Right kidney (tissue), 1 donor: ENCODE data around the gene CXCL12.
A peak's percentile ranks its signal among the peaks of the same experiment; 100 is the strongest.

Experiments
- DNase-seq: peaks from one replicate; pipeline ENCODE4 v3.0.0-alpha.2; 2016

The CXCL12 gene

DNA sequence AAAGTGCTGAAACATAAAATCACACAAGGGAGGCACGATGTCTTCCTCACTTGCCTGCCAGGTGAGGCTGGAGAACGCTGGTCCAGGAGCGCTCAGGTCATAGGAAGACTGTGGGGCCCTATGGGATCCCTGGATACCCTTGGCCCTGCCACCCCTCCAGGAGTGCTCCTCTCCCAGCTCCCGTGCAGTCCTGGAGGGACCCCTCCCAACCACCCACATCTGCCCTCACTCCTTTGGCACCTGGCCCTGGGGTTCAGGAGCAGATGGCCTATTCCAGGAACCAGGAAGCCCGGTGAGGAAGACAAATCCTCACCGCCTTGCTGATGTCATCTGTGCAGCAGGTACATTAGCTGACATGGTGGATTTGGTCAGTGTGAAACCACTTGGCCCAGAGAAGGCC lies 3.7 kb upstream of the CXCL12 start:
- no peak for DNase-seq

DNA sequence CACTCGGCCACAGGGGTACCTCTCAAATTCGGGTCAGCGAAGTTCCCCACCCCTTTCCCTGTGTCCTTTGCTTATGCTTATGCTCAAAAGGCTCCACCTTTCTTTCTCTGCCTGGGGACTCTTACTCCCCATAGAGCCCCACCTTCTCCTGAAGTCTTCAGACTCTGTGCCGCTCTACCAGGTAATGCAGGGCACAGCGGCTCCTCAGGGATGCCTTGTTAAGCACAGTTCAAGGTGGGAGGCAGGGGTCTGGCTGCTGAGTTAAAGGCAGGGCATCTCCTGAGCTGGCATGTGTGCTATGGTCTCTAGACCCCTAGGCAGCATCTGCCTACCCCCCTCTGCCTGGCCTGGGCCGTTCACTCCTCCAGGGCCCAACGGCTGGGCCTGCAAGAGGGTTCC lies 3.0 kb upstream of the CXCL12 start:
- DNase-seq, result no peak

DNA sequence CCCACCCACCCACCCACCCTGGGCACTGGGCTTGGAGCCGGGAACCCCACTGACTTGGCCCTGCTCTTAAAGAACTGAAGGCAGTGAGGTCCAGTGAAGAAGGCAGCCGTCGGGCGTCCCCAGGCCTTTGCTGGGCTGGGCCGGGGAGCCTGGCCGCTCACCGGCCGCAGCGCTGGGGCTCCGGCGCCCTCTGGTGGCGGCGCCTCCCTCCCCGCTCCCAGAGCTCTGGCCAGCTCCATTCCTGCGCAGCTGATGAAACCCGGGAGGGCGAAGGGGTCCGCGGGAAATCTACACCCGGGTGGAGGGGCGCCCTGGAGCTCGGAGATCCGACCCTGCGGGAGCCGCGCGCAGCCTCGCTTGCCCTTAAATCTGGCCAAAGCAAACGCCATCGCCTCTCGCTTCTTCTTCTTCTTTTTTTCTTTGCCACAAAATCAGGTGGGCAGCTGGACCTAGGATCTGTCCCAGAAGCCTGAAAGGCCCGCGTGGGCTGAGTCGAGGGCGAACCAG lies 1.7 kb upstream of the CXCL12 start:
- peak; percentile 87 for DNase-seq

DNA sequence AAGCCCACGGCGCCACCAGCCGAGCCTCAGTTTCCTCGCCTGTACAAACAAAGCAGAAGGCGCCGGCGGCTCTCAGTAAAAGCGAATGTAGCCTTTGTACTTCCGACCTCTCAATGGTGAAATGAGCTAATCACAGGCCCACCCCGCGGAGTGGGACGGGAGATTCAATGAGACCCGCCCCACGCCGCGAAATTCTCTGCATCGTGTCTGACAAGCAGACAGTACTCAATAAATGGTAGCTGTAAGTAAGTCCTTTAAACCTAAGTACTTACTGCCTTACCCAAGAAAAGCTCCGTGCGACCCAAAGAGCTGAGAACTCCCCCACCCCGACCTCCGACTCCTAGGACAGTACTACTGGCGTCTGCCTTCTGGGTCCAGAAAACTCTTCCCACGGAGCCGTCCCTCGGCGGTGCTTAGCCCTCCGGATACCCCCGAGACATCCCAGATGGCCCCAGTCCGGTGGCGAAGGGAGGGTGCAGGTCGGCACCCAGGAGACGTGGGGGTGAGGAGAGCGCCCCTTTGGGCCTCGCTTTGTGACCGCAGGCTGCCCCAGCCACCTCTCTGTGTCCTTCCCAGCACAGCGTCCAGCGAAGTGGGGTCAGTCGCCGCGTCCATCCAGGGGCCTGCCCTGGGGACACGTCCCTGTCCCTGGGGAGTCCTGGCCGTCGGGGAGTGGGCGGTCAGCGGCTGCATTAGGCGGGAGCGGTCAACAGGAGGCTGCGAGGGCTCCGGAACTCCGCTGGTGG lies 972 bp upstream of the CXCL12 start:
- peak; percentile 61 for DNase-seq

DNA sequence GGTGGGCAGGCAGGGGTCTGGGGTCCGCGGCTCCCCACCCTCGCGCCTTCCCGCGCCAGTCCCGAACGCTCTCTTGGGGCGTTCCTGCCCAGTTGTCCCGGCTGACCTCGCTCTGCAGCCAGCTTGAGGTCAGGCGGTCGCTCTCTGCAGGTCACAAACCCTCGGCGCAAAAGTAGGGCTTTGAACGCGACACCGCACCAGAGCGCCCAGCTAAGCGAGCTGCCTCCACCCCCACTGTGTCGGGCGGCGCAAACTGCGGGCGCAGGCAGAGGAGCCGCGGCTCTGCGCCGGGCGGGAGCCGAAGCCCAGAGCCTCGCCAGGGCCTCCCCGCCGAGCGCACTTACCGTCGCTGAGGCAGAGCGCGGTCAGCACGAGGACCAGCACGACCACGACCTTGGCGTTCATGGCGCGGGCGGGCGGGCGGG lies 284 bp downstream of the CXCL12 start:
- peak; percentile 81 for DNase-seq

DNA sequence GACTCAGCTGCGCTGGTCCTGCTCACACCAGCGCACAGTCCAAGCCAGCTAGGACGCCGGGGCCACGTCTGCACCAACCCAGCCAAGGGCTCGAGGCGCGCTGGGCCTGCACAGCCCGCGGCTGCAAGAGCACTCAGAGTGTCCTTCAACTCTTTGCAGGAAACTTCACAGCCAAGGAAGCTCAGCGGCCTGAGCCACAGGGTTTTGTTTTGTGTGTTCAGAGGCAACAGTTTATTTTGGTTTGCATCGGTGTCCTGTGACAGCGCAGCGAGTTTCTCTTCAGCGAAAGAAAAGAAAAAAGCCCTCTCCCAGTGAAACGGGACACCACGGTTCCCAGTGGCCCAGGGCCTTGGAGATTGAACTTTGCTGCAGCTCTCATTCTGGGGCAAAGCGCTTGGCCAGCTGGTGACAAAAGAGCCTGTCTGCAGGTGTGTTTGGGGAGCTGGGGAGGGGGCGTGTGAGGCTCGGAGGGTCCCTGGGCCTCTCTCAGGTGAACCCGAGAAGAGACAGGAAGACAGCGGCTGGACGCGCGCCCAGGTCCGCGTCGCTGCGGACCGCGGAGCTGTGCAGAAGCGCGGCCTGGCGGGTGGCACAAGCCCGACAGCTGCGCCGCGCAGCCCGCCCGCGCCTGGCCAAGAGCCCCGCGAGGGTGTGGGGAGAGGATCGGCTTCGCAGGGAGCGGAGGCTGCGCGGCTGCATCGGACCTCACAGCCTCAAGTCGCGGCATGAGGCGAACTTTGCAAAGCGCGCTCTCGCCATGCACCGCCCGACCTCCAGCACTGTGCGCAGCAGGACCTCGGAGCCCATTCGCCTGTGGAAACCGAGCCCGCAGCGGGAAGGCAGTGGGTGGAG lies 922 bp downstream of the CXCL12 start:
- DNase-seq, result peak; percentile 83

DNA sequence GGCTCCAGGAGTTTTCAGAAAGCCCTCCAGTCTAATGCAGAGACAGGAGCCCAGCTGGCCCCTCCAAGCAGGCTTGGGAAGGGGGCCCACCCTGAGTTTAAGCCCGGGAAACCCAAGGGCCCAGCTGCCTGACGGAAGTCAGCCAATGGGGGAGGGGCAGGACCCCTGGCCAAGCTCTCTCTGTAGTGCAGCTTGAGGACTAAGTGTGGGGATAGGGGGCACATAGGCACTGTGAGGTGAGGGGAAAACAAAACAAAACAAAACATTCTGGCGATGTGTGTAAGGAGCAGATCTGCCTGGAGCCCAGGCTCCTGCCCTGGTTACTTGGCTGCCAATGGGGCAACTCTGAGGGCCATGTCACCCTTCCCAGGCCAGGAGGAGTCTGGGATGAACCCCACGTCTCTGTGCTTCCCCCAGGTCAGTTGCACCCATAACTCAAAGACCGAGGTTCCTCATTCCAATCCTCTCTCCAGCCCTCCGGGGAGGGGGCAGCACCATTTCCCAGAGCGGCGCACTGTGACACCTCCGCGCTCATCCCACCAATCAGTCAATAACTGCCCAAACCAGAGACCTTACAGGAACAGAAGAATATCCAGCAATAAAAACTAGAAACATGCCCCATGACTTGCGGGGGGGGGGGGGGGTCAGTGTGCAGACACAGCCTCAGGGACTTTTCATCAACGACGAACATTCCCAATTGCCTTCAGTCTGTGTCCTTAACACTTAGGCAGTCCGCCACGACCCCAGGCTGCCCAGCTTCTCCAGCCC lies 1.7 kb downstream of the CXCL12 start:
- DNase-seq, result peak; percentile 31

DNA sequence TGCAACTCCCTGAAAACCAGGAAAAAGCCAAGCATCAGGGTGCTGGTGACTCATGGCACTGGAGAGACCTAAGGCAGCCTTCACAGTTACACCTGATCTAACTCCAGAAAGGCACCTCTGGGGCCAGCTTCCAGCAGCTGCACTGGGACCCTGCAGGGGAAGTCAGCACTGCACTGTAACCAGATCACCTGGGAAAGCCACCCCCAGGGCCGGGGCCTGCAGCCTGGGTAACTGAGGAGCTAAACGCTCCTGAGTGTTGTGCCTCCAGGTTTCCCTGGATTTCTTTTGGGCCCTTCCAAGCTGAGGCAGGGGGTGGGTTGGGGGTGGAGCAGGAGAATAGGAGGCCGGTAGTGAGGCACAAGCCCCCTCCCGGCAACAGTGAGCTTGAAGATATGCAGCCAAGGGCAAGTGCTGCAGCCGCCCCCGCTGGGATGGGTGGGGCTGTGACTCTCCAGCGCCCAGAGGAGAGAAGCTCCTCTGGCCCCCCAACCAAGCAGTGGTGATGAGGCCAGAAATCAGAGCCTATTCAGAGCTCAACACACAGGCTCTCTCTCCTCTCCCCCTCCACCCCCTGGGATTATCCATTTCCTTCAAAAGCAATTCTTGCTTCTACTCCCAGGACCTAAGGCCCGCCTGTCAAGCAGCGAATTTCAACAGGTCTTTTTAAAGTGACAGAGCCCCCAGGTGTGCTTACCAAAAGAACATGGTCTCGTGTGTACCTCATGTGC lies 2.6 kb downstream of the CXCL12 start:
- peak; percentile 31 for DNase-seq

DNA sequence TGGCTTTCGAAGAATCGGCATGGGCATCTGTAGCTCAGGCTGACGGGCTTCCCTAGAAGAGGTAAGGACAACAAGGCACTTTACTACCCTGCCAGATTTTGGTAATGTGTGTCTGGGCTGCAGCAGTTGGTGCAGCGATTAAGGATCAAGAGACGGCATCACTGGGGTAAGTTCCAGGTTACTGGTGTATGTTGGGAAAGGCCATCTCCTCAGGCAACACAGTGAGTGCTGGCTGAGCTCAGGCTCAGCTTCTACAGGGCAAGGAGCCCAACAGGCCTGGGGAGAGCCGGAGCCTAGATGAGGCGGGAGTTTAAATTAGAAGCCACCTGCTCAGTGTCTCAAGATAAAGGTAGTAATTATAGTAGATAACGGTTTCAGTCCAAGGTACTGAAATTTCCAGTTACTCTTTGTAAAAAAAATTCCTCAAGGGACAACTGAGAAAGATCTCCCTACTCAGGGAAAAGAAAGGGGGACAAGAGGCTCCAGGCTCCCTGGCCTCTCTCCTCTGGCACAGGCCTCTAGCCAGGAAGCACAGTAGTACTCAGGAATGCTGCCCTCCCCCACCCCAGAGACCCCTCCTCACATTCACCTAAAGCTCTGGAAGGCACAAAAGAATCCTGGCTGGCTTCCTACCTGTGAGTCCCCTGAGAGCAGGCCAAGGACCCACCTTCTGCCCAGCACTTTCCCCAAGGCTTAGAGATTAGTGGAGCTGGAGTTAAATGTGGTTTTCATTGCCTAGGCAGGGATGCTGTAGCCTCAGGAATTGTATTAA lies 3.9 kb downstream of the CXCL12 start:
- DNase-seq, result no peak

DNA sequence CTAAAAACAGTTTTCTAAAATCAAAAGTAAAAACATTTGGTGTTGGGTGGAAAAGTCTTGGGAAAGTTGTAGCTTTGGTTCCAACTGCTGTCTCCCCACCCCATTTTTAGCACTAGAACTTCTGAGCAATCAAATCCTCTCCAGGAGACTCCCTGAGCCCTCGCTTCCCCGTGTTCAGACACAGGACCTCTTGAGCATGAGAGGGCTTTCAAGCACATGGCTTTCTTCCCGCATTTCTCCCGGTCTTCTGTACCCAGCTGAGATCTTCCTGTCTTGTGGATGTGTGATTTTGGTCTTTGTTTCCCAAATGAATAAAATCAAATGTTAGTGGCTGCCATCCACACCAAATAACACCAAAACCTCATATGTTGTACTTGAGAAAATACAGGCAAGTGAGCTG lies 5.0 kb downstream of the CXCL12 start:
- no peak for DNase-seq

DNA sequence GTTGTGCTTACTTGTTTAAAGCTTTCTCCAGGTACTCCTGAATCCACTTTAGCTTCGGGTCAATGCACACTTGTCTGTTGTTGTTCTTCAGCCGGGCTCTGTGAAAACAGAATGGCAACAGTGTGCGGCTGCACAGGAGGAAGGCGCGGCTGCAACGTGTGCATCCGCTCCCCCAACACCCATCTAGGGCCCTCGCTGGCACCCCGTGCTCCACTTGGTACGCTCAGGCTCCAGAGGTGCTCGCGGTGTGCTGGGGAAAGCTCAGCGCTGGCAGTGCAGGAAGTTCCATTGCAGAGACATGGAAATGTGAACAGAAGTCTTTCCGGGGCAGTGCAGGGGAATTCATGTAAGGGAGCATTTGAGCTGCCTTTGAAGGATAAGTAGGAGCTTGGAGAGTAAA lies 6.3 kb downstream of the CXCL12 start:
- DNase-seq, result no peak

DNA sequence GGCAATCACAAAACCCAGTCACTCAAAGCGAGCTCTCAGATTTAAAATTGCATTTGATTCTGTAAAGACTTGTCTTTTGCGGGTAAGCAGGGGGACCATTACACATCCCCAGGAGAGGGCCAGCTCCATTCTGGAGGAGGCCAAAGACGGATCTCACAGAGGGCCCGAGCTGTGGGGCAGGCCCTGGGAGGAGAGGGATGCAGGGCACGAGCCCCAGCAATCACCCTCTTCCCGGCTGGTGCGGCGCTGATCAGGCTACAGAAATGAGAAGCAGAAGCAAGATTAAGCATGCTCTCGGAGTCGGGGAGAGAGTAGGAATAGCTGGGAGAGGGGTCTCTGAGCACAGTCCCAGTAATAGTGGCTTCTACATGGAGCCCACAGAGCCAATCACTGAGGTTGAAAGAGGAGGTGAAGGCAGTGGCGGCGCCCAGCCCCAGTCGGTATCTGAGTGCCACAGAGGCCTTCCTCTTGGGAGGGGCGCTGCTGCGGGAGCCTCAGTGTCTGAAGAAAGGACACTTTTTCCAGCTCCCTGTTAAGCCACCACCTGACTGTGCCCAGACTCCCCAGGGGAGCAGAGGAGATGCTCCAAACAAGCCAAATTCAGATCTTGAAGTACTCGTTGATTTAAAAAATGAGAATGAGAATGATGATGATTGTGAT lies 7.1 kb downstream of the CXCL12 start:
- DNase-seq, result no peak

DNA sequence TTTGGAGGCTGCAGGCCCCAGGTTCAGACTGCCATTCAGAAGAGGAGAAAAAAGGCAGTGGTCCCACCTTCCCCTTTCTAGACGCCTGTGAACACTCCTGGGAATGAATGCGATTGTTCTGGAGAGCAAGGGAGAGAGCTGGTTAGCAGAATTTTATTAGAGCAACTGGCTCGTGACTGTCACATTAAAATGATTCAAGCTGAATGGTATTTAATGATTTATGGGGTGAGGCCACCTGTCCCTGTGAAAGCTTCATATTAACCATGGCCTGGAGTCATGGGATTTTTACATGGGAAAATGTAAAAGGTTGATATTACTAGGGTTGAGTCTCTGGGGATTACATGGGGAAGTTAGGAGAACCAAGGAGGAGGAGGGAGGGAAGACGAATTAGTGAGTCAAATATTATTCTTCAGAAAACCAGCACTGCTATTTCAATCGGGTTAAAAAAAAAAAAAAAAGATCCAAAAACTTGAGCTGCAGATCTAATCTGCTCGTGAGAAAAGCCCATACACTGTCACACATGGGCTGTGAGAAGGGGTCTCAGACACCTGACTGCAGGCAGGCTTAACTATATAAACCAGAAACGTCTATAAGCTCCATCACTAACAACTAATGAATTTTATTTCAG lies 8.3 kb downstream of the CXCL12 start:
- DNase-seq, result no peak

DNA sequence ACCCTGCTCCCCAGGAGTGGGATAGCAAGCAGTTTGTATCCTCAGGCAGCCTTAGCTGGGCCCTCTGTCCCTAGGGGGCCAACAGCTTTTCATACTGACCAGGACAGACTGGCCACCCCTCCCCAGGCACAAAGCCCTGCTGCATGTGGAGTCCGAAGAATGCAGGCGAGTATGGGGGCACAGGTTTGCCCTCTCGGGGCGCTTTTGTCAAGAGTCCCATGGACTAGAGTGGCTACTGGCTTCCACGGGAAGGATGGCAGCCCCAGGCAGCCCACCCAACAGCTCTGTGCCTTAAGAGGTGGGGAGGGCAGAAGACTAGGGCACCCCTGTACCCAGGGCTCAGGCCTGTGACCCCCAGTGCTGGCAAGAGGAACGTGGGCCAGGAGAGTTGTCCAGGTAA lies 10.7 kb downstream of the CXCL12 start:
- DNase-seq, result no peak

DNA sequence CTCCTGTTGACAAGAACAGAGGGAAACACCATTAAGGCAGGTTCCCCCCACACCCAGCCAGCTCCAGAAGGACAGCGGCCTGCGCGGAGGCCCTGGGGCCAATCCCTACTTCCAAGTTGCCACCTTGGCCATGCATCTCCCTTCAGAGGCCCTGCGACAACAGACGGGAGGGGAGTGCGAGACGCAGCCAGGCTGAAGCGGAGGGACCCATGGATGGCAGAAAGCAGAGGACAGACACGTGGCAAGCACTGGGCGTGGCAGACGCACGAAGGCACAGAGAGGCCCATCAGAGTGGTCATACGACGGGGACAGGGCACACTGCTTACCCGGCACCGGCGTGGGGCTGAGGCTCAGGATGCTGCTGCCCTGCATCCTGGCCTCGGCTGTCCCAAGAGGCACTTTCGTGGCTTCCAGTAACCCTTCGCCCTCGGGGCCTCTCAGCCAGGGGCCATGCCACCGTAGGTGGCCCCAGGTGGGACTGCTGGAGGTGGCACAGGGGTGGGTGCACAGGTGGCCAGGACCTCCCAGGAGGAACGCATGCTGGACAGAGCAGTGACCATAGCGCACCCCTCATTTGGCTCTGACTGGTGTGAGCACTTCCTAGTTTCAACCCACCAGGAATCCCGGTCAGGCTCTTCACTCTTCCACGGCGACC lies 11.4 kb downstream of the CXCL12 start:
- no peak for DNase-seq

DNA sequence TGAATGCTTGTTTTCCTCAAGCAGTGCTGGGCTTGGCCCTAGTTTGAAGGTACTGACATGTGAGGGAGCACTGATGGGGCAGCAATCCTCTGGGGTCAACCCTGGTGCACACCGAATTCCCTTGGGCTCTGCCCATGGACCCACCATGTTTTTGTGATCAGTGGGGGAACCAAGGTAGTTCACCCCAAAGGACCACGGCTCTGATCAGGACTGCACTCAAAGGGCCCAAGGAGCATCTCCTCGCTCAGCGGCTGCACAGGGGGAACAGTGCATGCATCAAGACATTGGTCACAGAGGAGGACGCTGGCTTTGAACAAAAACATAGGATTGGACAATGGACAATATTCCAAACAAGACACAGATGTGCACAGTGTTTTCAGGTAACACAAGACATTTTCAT lies 12.7 kb downstream of the CXCL12 start:
- DNase-seq, result no peak

DNA sequence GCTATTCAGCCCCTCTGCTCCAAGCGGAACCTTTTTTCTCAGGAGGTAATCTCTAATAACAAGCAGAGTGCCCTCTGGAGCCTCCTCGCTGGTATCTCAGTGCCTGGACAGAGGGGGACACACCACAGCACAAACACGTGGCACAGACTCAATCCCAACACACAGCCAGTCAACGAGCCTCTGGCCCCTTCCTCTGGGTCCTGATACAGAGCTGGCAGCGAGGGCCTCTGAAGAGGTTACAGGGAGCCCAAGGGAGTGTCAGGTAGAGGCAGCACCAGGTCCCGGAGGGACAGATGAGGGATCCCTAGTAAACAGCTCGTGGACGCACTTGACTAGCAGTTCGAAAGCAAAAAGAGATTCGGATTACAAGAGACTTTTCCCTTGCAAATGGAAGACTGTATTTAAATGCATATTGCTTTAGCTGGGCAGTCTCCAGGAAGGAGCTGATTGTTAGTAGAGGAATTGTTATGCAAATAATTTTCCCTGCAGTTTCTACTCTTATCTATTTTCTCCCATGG lies 14.1 kb downstream of the CXCL12 start:
- DNase-seq, result no peak

DNA sequence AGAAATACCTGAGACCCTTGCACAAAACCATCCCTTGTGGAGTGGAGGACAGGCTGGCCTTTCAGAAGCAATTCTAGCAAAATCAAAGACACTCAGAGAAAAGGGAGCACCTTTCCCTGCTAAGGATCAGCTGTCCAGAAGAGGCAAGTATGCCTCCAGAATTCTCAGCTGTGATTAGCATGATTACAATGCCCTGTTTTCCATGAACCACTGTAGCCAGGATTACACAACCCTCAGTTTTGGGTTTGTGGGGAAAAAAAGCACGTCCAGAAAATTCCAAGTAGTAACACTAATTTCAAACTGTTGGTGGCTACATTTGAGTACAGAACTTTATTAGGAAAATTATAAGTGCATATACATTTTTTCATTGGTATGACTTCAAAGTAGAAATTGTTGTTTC lies 15.0 kb downstream of the CXCL12 start:
- DNase-seq, result no peak

DNA sequence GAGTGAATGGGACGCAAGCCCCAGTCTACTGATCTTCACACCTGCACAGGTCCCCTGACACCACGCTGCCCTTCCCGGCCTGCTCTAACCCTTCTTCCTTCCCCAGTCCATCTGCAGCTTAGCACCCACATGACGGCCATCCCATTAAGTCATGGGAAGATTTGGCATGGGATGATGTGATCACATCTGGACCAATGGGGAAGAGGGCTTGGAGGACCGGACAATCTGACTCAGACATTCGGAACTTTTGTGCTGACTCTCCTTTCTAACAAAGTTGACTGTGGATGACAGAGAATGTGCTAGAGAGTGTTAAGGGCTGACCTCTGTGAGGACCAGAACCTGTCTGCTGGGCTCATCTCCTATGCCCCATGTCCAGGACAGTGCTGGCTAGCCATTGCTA lies 15.6 kb downstream of the CXCL12 start:
- no peak for DNase-seq

DNA sequence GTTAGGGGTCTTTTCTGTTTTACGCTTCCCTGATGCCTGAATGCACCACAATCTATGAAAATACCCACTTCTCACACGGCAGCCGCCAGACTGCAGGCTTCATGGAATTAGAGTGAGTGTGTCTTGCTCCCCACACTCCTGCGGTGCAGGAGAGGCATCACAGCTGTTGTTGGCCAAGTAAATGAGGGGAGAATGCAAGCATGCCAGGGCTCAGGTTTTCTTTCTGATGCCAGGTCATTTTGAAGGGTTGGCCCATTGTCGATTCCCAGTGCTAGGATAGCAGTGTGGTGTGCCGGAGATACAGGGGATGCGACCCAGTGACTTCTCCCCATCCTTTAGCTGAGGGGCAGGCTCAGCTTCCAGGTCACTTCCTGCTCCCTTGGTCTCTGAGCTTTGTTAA lies 16.3 kb downstream of the CXCL12 start:
- no peak for DNase-seq
